GM19452 (cell line): ENCODE data around the gene CYCS.
"Not testable (repeated sequence)": the region's sequence is repeated elsewhere in the genome, so short reads cannot be mapped to it uniquely, and the experiment has no call there.

Source experiments
- ATAC-seq: cut with Tn5 transposase; IDR thresholded peaks from one replicate; pipeline ENCODE4 v1.9.1; 2021; ENCODE audit not compliant: unreplicated experiment

The CYCS gene

DNA sequence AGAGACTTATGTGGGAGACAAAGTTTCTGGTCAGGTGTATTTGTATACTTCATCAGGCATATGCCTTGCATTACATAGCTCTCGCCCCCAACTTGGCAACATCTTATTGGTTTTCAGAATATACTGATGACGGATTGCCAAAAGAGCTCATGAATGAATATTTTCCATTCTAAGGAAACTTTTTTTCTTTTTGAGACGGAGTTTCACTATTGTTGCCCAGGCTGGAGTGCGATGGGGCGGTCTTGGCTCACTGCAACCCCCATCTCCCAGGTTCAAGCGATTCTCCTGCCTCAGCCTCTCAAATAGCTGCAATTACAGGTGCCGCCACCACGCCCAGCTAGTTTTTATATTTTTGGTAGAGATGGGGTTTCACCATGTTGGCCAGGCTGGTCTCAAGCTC lies 6.0 kb downstream of the CYCS start:
- no peak for ATAC-seq

DNA sequence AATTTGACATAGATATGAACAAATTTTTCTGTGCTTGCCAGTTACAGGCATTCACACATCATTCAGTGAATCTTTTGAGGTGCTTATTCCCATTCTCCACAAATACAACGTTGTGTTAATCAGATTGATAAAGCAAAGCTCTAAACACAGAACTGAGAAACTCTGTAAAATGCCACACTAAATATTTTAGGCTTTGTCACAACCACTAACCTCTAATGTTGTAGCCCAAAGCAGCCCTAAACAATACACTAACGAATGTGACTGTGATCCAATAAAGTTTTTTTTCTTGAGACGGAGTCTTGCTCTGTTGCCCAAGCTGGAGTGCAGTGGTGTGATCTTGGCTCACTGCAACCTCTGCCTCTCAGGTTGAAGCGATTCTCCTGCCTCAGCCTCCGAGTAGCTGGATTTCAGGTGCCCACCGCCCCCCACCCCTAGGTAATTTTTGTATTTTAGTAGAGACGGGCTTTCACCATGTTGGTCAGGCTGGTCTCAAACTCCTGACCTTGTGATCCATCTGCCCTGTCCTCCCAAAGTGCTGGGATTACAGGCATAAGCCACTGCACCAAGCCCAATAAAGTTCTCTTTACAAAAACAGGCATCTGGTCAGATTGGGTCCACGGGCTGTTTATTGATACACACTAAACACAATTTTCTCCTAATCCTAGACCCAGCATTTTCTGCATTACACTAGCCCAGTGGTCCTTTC lies 6.9 kb downstream of the CYCS start:
- peak; percentile 38 for ATAC-seq

DNA sequence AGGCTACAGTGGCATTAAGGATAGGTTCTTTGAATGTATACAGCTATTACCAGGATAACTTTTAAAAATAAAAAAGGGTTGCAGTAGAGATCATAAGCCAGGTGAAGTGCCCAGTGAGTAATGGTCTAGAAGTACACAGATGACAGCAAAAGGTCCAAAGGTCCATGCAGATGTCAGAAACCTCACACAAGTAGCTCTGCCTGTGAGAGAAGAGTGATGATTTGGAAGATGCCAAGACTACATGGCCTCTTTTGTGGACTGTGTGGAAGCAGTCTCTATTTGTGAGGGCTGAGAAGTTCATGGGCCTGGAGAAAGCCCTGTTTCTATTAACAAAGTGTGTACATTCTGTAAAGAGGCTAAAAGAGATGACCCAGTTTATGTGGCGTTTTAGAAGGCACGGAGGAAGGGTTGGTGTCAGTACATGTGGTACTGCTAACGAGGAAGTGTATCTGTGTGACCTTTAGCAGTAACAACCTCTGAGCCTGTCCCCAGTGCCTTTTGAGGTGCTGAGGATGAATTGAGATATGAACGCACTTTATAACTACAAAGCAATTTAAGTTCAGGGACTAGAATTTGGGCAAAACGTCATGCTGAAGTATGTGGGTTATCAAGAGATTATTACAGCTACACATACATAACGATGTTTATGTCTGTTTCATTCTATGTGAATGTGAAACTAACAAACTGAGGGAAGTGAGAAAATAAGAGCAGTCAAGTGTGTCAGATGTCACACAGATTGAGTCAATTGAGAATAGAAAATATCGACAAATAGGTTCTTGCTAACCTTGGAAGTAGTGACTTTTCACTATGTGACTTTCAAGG lies 7.6 kb downstream of the CYCS start:
- ATAC-seq, result peak; percentile 84

DNA sequence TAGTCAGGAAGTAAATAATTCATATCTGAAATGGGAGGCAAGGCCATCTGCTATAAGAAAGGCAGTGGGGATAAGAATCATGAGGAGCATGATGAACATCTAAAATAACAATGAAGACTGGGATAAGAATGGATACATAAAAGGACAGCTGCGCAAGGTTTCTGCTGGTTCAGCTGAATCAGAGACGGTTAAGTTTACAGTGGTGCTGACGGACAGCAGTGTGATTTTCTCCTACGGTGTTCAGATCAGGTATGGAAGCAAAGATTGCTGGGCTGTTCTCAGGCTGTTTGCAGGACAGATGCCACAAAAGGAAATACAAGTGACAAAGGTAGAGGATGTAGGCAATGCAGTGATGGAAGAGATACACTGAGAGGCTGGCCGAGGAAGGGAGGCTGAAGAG lies 8.4 kb downstream of the CYCS start:
- ATAC-seq, result no peak

DNA sequence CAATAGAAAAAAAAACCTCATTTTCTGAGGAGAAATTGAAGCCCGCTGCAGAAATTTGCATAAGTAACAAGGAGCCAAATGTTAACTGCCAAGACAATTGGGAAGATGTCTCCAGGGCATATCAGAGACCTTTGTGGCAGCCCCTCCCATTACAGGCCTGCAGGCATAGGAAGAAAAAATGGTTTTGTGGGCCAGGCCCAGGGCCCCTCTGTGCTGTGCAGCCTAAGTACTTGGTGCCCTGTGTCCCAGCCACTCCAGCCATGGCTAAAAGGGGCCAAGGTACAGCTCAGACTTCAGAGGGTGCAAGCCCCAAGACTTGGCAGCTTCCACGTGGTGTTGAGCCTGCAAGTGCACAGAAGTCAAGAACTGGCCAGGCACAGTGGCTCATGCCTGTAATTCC lies 14.5 kb downstream of the CYCS start:
- ATAC-seq, result not testable (repeated sequence)

DNA sequence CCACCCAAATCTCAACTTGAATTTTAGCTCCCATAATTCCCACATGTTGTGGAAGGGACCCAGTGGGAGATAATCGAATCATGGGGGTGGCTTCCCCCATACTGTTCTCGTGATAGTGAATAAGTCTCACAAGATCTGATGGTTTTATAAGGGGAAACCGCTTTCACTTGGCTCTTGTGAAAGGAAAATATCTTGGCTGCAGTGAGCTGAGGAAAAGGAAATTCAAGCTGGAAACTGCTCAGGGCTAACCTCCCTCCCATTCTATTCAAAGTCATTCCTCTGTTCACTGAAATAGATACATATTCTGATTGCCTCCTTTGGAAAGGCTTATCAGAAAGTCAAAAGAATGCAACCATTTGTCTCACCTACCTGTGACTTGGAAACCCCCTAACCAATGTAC lies 15.8 kb downstream of the CYCS start:
- ATAC-seq, result no peak

DNA sequence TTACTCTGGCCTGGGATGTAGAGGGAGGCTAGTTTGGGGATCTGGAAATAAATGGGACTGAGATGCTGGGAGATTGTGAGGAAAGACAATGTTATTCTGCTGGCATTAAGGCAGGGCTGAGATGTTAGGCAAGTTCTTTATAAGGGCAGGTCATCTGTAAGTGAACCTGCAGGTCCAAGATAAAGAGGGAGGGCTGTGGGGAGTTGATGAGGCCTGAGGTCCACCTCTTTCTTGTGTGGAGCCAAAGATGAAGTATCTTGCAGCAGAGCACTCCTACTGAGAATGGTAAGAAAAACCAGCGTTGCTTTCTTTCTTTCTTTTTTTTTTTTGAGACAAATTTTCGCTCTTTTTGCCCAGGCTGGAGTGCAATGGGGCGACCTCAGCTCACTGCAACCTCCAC lies 19.1 kb downstream of the CYCS start:
- ATAC-seq, result no peak

DNA sequence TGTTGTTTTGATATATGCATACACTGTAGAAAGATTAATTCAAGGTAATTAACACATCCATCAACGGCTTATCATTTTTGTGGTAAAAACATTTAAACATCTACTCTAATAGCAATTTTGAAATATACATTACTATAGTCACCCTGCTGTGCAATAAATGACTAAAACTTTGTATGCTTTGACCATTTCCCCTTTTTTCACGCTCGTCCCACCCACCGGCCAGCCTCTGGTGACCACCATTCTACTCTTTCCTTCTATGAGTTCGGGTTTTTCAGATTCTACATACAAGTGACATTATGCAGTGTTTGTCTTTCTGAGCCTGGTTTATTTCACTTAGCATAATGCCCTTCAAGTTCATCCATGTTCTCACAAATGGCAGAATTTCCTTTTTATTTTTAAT lies 21.3 kb downstream of the CYCS start:
- ATAC-seq, result no peak

DNA sequence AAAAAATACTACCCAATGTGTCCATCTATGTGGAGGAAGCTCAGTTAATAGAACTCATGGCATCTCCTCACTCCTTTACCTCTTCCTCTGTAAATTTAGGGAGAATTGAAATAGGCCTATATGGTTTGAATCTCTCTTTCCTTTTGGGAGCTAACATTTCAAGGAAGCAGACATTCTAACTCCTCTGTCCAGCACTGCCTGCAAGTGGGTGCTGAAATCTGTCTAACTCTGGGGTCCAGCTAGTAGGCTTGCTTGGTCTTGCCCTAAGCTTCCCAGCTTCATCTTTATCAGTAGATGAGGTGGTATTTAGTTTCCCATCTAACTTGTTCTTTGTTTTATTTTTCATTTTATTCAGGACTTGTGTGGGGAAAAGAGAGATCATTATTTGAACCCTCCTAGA lies 23.2 kb downstream of the CYCS start:
- no peak for ATAC-seq

DNA sequence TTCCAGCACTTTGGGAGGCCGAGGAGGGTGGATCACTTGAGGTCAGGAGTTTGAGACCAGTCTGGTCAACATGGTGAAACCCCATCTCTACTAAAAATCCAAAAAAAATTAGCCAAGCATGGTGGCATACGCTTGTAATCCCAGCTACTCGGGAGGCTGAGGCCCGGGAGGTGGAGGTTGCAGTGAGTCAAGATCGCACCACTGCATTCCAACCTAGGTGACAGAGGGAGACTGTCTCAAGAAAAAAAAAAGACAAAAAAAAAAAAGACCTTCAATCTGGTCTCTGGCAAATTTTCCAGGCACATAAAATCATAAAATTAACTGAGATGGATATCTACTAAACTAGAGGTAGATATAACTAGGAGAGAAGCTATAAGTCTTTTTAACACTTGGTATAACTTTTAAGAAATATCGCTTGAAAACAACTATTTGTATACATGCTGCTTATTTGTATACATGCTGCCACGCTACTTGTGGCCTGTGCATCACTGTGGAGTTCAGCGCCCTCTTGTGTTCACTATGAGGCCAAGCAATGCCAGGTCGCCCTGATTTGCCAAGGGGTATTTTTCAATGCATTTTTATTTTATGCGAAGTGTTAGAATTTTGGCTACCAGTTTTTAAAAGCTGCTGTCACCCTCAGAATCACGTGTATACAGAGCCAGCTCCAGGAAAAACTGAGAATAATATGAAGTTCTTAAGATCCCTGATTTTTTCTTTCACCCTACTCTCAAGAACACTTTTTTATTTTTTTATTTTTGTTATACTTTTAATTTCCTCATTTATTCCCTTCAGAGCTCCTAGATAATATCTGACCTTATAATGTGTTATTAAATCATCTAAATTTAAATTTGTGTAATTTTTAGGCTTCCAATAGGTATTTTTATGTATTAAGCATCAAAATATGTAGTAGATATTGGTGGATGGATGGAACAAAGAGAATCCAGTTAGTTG lies 26.7 kb downstream of the CYCS start:
- no peak for ATAC-seq

DNA sequence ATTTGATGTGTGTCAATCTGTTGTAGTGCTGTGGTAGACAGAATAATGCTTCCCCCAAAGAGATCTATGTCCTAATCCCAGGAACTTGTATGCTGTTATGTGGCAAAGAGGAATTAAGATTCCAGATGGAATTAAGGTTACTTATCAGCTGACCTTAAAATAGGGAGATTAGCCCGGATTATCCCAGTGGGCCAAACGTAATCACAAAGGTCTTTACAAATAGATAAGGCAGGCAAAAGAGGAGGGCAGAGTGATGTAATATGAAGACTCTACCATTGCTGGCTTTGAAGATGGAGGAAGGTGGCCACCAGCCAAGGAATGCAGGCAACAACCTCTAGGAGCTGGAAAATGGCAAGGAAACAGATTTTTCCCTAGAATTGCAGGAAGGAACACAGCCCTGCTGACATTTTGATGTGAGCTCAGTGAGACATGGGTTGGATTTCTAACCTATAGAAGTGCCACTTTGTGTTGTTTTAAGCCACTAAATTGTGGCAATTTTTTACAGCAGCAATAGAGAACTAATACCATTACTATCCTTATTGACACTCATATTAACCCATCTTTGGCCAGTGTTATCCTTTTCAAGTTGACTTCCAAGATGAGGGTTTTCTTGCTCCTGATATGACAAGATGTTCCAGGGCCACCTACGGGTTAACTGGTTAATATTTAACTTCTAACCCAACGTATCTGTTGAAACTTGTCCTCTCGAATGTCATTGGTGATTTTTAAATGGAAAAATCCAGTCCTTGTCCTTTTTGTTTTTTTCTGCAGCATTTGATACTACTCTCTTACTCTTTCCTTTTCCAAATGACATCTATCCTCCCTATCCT lies 29.3 kb downstream of the CYCS start:
- no peak for ATAC-seq

DNA sequence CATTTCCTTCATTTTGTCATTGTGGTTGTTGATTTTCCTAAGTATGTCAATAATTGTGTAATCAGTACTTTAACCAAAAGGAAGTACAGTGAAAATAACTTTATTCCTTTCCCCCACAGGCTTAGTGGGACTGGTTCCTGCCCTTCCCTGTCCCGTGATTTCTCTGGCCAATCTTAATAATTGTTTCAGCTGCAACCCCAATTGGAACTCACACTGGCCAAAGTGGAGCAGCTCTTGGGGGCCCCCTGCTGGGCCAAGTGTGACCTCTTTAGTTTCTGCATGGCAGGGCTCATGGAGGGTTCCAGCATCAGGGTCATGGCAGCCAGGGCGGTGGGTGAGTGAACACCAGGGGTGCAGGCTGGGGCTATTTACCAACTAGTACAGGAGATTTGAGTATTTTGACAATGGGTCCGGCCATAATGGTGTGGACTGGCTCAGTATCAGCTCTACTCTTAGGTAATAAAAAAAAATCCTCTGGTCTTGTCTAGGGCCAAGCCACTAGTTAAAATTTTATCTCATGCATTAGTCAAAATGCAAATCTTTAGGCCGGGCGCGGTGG lies 31.7 kb downstream of the CYCS start:
- peak; percentile 68 for ATAC-seq

DNA sequence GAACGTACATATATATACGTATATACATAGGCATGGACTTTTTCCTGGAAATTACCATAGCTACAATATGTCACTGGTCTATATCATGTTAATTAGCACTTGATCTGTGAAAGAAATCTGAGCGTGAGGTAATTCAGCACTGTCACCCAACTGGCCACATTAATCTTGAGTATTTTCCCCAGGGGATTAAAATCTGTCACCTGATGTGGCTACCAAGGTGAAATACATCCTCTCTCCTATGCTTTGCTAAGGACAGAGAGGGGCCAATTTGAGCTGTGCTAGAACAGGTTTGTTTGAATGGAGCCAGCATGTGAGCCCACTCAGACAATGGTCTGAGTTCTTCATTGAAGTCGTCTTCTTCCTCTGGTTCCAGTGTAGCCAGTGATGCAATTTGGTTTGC lies 33.3 kb downstream of the CYCS start:
- ATAC-seq, result no peak

DNA sequence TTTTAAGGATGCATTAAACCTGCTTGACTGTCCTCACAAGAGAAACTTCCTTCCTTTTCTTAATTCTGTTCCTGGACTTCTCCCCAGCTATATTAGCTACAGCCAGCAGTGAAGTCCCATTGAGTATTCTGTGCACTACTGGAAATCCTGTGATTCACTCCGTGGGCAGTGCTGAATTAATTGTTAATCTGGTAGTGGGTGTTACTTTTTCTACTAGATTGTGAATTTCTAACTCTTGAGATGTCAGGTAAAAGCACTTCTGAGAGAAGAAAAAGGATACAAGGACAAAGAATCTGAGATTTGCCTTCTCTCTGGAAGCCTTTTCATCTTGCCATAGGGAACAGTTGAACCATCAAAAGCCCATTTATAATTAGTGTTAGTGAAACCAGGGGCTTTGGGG lies 33.9 kb downstream of the CYCS start:
- ATAC-seq, result no peak

DNA sequence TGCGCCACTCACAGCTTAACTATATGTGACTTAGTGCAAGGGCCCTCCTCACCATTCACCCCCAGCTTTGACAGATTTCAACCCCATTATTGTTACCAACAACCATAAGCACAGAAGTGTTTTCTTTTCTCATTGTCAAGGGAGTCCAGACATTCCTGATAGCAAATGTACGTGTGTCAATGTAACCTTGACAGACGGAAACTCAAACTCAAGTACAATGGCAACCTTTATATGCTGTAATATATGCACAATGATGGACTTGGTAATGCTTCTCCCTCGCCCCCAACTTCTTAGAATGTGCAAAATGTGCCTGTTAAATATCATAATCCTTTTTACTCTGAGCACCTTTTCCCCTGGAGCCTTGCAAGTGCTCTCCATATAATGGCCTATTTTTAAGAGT lies 34.7 kb downstream of the CYCS start:
- no peak for ATAC-seq

DNA sequence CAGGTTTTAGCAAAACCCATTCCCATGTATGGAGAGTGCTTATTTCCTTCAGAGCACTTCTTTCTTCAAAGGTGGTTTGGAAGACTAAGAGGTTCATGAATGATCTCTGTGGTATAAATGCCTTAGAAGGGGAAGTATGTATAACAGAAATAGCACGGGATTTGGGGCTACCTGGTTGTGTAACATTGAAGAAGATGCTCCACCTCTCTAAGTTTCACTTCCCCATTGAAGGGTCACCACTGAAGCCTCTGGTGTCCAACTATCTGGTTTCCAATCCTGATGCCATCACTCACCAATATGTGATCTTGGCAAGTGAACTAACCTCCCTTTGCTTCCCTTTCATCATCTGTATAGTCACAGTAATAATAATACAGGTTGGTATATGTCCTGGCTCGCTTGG lies 37.2 kb downstream of the CYCS start:
- ATAC-seq, result peak; percentile 97

DNA sequence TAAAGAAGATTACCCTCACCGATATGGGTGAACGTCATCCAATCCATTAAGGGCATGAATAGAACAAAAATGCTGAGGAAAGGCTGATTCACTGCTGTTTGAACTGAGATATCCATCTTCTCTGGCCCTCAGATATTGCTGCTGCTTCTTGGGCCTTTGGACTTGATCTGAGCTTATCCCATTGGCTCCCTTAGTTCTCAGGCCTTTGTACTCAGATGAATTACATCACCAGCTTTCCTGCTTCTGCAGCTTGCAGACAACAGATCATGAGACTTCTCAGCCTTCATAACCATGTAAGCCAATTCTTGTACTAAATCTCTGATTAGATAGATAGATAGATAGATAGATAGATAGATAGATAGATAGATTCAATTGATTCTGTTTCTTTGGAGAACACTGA lies 40.2 kb downstream of the CYCS start:
- no peak for ATAC-seq

DNA sequence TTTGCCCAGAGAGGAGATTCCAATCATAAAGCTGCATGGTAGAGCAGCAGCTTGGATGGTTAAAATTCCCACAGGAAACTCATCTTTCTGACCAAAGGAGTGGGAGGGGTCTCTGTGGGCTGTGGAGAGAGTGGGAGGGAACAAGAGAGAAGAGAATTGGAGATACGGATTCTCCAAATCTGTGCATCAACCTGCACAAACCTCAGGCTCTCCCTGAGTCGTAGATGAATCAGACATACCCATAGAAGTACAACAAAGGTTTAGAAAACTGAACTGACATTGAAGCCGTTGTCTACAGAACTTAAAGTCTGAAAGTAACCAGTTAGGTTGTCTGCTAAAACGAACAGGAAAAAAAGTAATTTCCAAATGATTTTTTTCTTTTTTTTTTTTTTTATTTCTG lies 41.9 kb downstream of the CYCS start:
- ATAC-seq, result no peak

DNA sequence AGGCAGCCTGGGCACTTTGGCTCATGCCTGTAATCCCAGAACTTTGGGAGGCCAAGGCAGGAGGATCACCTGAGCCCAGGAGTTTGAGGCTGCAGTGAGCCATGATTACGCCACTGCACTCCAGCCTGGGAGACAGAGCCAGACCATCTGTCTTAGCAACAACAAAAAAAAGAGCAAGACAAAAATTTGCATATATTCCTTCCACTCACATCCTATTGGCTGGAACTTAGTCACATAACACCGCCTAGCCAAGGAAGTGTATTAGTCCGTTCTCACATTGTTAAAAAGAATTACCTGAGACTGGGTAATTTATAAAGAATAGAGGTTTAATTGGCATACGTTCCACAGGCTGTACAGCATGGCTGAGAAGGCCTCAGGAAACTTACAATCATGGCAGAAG lies 43.0 kb downstream of the CYCS start:
- not testable (repeated sequence) for ATAC-seq

DNA sequence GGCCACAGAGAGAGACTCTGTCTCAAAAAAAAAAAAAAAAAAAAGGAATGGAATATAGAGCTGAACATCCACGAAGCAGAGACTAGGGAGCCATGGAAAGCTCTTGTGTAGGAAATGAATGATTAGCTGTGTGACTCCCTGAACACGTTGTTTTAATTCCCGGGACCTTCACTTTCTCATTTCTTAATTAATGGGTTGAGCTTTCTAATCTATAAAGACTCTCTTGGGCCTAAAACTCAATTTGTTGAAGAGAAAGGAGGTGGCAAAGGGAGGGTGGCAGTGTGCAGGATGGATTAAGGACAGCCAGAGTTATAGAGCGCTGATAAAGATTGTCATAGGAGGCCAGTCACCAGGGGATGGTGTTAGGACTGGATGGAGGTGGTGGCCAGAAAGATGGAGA lies 48.0 kb downstream of the CYCS start:
- no peak for ATAC-seq
